Stimulated activated CD4-positive, alpha-beta T cell treated with anti-CD3 and anti-CD28 coated beads, TNF-alpha, amount 100 ng/mL, for 4 hours (primary cell): ENCODE results near the gene COL4A5.
"Not testable (repeated sequence)": the region's sequence is repeated elsewhere in the genome, so short reads cannot be mapped to it uniquely, and the experiment has no call there.

Experiments used
- DNase-seq, 3 experiments: peaks; one replicate each; pipeline ENCODE4 v3.0.0-alpha.2; 2020; ENCODE audit warnings: low read depth in 3 of 3

The COL4A5 gene

DNA sequence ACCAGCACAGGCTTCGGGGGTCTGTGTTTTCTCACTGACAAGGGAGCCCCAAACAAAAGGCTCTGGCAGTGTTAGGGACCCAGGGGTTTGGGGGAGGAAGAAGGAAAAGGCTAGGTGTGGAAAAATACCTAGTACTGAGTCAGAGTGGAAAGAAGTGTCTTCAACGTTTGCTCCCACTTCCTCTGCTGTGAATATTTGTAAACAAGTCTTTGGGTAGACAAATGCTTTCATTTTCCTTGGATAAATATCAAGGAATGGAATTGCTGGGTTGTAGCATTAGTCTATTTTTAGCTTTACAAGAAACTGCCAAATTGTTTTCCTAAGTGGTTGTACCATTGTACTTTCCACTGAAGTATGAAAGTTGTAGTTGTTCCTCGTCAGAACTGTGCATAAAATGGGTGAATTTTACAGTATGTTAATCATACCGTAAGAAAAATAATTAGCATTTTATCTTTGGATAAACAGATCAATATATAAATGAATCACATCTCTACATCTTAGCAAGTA lies 17.4 kb downstream of the COL4A5 start:
- no peak for DNase-seq

DNA sequence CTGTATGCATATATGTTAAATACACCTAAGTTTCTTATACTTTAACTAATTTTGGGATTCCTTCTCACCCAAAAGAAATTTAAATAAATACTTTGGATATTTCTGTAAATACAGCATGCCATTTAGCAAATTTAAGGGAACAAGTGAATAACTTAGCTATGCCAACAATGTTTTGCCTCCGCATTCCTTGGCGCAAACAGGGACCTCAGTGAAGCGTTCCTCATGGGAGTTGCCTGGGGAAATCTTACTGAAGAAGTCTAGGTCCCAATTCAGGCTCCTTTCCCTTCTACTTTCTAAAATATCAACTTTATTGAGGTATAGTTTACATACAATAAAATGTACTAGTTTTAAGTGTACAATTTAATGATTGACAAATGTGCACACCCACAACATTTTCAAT lies 25.0 kb downstream of the COL4A5 start:
- DNase-seq, result no peak

GRCh38 chrX:108468486-108468885 lies 28.8 kb downstream of the COL4A5 start:
- DNase-seq, result no peak

GRCh38 chrX:108473979-108474378 lies 34.3 kb downstream of the COL4A5 start:
- no peak for DNase-seq

DNA sequence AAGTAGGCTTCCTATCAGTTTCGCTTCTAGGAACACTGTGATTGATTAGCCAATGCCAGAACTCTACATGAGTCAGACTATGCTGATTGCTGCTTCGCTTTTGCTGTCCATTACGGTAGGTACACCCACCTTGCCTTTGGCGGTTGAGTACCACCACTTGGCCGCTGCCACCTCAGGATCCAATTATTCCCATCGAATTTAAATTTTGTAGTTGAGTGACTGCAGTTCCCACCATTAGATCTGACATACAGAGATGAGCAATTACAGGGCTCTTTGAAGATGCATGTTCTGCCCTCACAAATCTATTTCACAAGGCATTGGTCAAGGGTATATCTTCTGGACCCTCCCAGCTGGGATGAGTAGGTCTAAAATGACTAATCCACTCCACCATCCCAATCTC lies 41.9 kb downstream of the COL4A5 start:
- not testable (repeated sequence) for DNase-seq

DNA sequence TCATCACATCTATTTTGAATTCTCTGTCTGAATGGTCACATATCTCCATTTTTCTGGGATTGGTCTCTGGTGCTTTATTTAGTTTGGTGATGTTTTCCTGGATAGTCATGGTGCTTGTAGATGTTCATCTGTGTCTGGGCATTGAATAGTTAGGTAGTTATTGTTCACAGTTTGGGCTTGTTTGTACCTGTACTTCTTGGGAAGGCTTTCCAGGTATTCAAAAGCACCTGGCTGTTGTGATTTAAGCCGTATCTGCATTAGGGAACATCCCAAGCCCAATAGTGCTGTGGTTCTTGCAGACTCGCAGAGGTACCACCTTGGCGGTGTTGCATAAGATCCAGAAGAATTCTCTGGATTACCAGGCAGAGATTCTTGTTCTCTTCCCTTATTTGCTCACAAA lies 44.6 kb downstream of the COL4A5 start:
- DNase-seq, result no peak

- no peak for DNase-seq
These were observed 46.3 kb downstream of the COL4A5 start for GRCh38 chrX:108485960-108486359.

DNA sequence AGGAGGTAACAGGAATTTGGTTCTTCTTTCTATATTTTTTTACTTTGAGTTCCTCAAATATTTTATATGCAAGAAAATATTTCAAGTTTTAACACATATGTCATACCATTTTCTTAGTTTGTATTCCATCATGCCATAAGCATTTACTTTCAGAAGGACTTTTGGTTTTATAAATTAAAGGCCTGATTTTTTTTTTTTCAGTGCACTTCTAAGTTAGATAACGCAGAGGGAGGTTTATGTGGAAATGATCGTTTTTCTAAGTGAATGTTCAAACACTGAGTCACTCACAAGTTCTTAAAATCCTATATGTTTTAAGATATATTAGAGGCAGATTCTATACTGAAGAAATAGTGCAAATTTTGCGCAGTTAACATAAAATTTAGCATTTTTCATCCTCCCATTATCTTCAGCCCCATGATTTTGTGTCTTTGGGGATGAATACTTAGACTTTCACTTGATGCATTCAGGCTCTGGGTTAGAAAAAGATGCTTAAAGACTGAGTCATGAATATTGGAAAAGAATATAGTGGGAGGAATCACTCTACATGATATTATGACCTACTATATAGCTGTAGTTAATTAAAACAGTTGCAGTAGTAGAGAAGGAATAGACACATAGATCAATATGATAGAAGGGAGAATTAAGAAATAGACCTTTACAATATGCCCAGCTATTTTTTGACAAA lies 54.9 kb downstream of the COL4A5 start:
- DNase-seq, result no peak

- no peak for DNase-seq
These were observed 72.1 kb downstream of the COL4A5 start for GRCh38 chrX:108511721-108512120.

DNA sequence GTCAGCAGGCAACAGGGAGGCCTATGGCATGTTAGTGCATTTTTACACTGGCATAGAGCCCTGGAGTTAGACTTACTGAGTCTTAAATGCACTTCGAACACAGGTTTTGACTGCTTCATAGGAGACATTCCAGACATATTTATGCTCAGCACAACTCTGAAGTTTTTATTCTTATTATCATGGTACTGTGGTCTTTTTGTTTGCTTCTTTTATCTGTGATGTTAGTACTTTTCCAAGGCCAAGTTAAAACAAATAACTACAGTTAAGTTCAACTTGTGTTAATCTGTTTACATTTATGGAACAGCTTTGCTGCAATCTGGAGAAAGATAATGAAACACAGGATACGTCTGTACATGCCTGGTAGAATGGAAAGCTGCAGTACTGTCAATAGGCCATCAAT lies 76.5 kb downstream of the COL4A5 start:
- no peak for DNase-seq

DNA sequence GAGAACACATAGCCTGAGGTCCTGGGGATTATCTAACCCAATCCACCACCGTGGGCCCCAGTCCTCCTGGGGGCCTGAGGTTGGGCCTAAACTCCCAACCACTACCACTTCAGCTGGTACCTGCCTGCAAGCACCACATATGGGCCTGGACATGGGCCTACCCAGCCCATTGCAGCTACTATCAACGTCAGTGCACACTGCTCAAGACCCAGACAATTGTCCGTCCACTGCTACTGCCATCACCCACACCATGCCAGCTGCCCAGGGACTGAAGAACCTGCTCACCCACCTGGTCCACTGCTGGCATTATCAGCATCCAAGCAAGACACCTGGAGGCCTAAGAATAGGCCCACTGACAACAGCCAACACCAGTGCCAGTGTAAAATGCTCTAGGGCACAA lies 88.1 kb downstream of the COL4A5 start:
- no peak for DNase-seq

DNA sequence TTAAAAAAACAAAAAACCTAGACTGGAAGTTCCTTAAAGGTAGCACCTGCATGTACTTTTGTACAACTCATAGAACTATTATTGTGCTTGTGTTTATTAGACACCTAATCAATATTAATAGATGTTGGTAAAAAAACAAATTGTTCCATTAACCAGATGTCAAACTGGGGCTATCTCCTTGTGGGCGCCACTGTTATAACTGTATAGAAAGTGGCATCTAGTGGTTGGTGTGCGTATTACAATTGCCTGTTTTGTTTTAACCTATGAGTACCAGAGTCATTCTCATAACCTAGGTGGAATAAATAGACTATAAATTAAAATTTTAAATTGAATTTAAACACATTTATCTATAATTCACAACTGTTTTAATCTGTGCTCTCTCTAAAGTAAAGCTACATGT lies 97.4 kb downstream of the COL4A5 start:
- no peak for DNase-seq

GRCh38 chrX:108541286-108541685 lies 101.6 kb downstream of the COL4A5 start:
- DNase-seq, result no peak

DNA sequence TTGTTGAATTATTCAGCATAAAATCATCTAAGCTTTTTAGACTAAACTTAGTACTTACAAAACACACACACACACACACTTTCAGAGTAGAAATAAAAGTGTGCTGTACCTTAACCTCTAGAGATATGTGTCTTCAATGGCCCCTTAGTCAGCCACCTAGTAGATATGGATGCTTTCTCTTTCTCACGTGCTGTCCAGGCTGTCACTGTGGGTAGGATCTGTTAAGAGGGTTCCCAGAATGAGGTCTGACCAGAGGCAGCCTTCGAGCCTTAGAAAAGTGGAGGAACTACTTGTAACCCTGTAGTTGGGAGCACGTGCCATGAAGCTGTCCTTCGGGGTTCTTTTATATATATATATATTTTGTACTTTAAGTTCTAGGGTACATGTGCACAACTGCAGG lies 117.9 kb downstream of the COL4A5 start:
- no peak for DNase-seq

DNA sequence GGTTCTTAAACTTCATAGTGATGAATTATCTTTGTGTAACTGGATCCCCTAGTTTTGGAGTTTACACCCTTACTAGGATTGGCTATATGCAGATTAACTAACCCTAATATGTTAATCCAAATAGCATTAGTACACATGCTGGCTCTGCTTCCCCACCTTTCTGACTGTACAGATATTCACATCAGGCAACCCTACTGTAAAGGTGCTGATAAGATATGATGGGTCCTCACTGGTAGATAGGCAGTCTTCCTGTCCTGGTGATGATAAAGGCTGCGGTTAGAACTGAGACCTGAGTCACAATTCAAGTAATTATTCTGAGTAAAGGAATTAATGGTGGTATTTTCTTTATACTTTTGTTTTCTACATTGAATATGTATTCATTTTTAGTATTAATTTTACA lies 118.6 kb downstream of the COL4A5 start:
- no peak for DNase-seq

DNA sequence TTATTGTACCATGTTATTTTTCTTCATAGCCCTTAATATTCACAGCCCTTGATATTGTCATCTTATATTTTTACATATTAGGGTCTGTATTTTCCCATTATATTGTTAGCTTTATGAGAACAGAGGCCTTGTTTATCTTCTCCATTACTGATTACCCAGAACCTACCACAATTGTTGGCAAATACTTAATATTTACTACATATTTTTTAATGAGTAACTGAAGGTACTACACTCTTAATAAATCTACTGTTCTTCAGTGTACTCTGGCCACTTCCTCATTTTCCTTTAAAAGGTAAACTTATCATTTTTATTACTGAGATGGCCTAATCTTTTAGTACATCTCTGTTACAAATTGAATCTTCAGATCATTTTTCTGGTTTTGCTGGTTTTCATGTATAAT lies 133.5 kb downstream of the COL4A5 start:
- no peak for DNase-seq

- DNase-seq, result no peak
These were observed 142.5 kb downstream of the COL4A5 start for GRCh38 chrX:108582151-108582550.

DNA sequence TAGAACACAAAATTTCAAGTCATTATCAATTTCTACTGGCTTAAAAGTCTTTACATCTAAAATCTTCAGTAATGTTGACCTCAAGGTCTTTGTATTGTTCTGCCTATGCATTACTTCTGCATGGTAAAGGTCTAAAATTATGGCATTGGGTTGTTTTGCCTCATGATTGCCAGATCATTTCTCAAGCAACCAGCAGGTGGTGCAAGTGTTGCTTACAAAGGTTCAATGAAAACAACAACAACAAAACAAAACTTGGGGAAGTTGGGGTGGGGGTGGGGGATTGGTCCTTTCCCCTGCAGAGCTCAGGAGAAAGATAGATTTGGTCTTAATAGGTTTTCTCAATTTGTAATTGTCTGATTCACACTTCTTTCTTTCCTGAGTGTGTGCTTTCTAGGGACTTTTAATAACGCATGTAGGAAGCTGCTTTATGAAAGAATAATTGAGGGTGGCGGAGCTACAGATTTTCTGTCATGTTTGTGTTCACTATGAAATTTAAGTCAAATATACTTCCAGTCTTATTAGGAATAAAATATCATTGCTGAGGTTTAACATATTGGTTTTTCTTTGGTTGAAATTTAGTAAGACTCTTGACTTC lies 145.1 kb downstream of the COL4A5 start:
- no peak for DNase-seq

GRCh38 chrX:108590496-108590895 lies 150.9 kb downstream of the COL4A5 start:
- DNase-seq, result no peak

DNA sequence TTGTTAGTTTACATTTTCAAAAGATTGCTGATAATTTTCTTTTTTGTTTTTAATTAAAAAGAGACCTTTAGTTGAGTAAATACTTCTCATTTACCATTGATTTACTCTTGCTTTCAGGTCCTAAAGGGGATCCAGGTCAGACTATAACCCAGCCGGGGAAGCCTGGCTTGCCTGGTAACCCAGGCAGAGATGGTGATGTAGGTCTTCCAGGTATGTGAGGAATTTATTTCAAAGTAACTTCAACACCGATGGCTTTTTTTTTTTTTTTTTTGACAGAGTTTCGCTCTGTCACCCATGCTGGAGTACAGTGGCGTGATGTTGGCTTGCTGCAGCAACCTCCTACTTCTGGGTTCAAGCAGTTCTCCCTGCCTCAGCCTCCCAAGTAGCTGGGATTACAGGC lies 161.6 kb downstream of the COL4A5 start:
- DNase-seq, result no peak

DNA sequence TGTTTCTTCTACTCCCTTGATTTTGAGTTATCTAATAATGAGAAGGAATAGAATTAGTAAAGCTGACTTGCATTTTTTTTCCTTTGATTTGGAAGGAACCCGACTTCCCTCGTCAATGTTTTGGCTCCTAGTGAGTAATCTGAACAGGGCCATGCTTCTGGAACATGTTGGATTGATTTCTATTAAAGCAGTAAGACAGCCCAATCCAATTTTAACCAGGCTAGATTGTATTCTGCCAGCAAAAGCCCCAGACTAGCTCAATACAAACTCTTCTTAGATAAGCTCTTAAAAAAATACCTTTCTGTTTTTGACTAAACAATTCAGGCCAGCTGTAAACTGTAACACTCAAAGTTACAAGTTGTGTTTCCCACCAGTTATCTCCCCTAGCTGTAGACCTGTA lies 170.5 kb downstream of the COL4A5 start:
- DNase-seq, result no peak

GRCh38 chrX:108614616-108615015 lies 175.0 kb downstream of the COL4A5 start:
- DNase-seq, result no peak

- DNase-seq, result no peak
These were observed 201.2 kb downstream of the COL4A5 start for GRCh38 chrX:108640817-108641216.
